Stimulated activated CD4-positive, alpha-beta T cell treated with anti-CD3 and anti-CD28 coated beads, Interleukin-4, amount 100 ng/mL, for 24 hours (primary cell): ENCODE measurements around the gene DBN1.

Experiments used
- DNase-seq: peaks from one replicate; pipeline ENCODE4 v3.0.0-alpha.2; 2020

DBN1 gene

DNA sequence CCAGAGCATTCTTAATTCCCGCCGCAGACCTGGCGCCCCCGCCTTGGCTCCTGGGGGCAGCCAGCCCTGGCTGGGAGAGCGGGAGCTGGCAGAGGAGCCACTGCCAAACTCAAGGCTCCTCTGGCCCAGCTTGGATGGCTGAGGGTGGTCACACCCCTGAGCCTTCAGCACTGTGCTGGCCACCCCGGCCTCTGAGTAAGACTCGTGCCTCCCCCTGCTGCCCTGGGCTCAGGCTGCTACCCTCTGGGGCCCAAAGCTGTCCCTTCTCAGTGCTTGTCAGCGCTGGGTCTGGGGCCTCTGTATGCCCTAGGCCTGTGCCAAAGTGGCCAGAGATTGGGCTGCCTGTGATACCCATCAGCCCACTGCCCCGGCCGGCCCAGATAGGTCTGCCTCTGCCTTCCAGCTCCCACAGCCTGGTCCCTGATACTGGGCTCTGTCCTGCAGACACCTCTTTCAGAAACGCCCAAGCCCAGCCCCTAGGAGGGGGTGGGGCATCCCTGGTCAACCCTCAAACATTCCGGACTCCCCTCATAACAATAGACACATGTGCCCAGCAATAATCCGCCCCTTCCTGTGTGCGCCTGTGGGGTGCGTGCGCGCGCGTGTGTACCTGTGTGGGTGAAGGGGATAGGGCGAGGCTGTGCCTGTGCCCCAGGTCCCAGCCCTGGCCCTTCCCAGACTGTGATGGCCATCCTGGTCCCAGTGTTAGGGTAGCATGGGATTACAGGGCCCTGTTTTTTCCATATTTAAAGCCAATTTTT lies 31.2 kb downstream of the DBN1 start:
- no peak for DNase-seq

DNA sequence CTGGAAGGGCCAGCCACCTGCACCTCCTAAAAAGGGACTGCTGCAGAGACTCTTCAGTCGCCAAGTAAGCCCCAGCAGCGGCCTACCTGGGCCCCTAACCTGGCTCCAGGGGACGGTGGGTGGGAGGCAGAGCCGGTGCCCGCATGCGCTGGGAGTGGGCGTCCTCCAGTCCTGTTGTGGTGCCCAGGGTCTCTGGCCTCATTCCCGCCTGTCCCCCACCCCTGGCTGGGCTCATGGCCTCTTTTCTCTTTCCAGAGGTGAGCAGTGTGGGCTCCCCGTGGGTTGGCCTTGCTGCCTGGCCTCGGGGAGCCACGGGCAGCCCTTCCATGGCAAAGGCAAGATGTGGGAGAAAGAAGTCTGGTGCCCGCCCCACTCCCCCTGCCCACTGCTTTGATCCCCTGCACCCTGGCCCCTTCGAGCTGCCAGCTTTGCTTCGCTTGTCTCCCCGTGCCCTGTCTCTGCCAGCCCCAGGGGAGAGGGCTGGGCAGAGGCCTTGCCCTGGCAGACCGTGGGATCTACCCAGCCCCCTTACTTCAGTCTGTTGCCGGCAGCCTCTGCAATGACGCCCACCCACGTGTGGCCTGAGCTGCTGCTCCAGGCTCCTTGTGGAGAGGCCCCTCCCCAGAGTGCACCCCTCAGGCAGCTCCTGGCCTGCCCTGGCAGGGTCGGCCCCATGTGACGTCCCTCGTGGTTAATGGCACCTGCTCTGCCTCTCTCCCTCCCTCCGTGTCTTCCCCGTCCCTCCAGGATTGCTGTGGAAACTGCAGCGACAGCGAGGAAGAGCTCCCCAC lies 32.2 kb downstream of the DBN1 start:
- no peak for DNase-seq

DNA sequence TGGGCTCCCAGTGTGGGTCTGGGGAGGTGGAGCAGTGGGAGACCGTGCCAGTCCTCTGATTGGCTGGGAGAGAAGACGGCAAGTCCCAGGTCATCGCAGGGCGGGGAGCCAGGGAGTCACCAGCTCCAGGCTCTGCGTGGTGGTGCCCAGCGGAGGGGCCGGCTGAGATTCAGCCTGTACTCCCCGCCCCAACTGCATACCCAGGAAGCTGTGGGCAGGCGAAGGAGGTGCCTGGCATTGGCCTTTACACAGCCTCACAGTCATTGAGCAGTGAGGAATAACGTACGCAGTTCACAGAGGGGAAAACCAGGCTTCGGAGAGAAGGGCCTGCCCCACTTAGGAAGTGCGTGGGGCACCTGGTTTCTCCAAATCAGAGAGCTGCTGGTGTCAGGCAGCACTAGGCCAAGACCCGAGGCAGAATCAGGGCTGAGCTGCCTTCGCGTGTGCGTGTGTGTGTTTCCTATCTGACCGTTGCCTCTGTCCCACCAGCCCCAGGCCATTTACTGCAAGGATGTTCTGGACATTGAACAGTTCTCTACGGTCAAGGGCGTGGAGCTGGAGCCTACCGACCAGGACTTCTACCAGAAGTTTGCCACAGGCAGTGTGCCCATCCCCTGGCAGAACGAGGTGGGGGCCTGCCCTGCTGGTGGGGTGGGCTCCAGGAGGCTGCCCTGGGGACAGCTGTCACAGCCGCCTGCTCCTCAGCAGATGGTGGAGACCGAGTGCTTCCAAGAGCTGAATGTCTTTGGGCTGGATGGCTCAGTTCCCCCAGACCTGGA lies 33.0 kb downstream of the DBN1 start:
- DNase-seq = peak; percentile 65

DNA sequence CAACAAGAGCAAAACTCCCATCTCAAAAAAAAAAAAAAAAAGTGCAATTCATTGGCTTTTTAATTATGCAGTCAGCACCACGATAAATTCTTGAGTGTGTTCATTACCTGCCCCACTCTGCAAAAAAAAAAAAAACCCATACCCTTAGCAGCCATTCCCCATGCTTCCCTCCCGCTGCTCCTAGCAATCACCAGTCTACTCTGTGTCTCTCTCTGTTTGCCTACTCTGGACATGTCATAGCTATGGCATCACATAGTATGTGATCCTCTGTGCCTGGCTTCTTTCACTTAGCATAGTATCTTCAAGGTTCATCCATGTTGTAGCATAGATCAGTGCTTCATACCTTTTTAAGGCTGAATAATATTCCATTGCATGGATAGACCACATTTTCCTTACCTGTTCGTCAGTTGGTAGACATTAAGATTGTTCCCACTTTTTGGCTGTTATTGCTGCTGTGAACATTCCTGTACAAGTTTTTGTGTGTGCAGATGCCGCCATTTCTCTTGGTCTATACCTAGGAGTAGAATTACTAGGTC lies 33.8 kb downstream of the DBN1 start:
- DNase-seq = no peak

DNA sequence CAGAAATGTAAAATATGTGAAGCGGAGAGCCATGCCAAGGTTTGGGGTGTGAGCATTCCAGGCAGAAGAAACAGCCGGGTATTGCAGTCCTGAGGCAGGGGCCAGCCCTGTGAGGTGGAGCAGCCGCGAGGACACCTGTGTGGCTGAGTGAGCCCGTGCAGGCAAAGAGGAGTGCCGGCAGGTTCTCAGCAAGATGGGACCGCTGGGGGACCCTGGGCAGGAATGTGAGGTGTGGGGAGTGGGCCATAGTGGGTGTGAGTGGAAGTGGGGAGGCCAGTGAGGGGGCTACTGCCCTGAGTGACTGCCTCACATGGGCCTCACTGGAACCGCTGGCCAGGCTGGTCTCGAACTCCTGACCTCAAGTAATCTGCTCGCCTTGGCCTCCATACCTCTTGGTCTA lies 35.0 kb downstream of the DBN1 start:
- no peak for DNase-seq

DNA sequence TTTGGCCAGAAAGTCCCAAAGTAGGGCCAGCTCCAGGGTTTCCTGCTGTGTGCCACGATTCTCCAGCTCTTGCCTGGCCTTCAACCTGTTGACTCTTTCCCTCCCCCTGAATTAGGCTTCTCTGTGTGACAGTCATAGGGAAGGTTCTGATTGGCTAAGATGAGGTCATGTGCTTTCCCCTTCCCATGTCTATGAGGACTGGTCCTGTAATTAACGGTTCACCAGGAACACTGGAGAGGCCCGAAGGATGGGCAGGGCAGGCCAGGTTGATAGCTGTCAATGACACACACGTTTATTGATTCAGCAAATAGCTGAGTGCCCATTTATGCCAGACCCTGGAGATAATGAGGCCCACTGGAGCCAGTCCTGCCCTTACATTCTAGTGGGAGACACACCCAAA lies 35.8 kb downstream of the DBN1 start:
- DNase-seq = no peak

DNA sequence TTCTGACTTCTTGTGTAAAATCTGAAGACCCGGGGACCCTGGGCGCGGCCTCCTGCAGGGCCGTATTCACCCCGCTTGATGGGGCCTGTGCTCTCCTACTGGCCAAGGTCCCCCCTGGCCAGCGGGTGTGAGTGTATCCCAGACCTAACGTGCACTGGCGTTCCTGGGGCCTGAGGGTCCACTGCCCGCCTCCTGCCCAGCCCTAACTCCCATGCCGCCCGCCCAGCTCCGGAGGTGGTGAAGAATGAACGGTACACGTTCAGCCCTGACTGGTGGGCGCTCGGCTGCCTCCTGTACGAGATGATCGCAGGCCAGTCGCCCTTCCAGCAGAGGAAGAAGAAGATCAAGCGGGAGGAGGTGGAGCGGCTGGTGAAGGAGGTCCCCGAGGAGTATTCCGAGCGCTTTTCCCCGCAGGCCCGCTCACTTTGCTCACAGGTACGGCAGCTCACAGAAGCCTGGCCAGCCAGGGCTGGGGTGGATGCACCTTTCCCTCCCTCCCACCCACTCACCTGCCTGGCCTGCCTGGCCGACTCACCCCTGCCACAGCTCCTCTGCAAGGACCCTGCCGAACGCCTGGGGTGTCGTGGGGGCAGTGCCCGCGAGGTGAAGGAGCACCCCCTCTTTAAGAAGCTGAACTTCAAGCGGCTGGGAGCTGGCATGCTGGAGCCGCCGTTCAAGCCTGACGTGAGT lies 37.4 kb downstream of the DBN1 start:
- no peak for DNase-seq

DNA sequence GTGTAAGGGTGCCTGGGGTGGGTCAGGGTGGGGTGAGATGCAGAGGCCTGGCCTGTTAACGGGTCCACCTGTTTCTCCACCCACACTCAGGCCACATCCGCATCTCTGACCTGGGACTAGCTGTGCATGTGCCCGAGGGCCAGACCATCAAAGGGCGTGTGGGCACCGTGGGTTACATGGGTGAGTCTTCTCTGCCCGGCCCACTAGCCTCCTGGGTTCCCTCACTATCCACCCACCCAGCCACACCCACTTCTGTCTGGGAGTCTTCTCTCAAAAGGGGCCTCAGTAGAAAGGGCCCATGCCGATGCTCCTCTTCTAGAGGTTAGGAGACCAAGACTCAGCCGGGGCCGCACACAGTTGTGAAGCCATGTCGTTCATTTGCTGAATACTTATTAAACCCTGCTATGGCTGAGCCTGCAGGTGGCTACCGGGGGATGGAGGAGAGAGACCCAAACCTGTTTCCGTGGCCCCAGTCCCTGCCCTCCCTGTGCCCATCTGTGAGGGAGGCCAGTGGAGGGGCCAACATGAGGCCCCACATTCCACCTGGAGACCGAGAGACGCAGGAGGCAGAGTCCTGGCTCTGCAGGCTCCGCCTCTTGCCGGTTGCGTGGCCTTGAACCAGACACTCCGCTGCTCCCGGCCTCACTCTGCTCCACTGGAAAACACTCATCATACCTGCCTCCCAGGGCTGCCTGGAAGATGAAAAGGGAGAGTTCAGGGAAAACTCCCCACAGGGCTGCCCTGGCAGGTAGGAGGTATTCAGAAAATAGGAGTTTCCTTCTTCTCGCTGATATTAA lies 38.3 kb downstream of the DBN1 start:
- no peak for DNase-seq

DNA sequence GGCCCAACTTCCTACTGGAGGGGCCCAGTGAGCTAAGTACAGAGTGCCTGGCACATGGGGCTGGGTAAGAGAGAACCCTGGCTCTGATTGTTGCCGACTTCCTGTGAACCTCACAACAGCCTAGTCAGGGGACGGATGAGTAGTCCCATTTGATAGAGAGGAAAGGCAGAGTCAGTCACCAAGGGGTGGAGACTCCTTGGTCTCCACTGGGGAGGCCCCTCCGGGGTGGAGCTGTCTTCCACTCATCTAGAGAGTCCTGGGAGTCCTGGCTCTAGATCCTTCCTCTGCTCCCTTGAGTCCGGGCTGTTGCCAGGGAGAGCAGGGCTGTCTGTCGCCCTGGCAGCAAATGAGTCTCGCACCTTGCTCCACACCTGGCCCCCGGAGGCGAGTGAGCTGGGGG lies 39.0 kb downstream of the DBN1 start:
- DNase-seq = peak; percentile 74

DNA sequence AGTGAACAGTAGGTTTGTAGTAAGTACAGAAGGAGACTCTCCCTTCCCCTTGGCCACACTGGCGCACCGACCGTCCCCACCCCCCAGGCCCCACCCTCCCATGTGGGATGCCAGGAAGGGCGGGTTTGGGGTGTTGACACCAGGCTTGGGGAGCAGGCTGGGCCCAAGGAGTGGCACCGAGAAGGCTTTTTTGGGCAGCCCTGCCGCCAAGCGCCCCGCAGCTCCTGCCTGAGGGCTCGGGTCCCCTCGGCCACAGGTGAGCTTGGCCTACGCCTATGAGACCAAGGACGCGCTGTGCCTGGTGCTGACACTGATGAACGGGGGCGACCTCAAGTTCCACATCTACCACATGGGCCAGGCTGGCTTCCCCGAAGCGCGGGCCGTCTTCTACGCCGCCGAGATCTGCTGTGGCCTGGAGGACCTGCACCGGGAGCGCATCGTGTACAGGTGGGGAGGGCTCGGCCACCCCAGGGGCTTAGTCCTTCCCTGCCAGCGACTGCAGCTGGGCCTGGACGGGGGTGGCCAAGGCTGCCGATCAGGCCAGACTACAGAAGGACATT lies 39.7 kb downstream of the DBN1 start:
- no peak for DNase-seq

DNA sequence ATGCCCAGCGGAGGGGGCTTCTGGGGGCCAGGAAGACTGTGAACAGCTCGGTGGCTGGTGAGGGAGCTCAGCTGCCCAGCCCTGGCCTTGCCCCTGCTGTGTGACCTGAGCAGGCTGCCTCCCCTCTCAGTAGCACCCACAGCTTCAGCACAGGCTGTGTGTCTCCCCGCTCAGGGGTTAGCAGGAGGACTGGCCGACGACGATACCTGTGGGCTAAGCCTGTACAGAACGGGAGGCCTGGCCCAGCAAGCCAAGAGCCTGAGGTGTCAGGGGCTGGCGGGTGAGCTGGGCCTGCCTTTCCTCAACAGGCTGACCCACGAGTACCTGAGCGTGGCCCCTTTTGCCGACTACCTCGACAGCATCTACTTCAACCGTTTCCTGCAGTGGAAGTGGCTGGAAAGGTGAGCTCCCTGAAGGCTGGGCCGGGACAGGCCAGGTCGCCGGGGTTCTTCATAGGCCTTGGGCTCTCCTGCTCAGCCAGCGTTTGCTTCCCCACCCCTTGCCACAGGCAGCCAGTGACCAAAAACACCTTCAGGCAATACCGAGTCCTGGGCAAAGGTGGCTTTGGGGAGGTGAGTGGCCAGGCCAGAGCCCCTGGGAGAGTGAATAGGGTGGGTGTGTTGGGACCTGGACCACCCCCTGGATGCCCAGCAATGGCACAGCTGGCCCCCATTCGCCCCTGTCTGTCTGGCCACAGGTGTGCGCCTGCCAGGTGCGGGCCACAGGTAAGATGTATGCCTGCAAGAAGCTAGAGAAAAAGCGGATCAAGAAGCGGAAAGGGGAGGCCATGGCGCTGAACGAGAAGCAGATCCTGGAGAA lies 40.4 kb downstream of the DBN1 start:
- DNase-seq = no peak

DNA sequence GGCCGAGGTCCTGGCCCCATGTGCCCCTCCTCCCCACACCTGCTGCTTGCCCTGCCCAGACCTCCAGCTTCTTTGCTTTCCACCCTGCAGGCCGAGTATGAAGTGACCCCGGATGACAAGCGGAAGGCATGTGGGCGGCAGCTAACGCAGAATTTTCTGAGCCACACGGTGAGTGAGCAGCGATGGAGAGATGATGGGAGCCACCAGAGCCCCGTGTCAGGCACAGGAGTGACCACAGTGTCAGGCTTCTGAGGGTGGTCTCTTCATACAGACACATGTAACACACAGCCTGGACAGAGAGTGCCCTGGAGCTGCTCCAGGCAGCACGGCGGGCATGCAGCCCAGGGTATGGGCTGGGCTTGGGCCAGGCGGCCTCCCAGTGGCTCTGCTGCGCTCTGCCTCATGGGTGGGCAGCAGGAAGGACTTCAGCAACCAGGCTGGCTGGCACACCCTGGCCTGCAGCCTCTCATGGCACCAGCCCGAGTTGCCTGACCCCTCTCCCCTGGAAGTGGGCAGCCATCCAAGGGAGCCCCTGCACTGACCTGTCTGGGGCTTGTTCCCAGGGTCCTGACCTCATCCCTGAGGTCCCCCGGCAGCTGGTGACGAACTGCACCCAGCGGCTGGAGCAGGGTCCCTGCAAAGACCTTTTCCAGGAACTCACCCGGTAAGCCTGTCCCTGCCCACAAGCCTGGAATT lies 41.1 kb downstream of the DBN1 start:
- peak; percentile 72 for DNase-seq

DNA sequence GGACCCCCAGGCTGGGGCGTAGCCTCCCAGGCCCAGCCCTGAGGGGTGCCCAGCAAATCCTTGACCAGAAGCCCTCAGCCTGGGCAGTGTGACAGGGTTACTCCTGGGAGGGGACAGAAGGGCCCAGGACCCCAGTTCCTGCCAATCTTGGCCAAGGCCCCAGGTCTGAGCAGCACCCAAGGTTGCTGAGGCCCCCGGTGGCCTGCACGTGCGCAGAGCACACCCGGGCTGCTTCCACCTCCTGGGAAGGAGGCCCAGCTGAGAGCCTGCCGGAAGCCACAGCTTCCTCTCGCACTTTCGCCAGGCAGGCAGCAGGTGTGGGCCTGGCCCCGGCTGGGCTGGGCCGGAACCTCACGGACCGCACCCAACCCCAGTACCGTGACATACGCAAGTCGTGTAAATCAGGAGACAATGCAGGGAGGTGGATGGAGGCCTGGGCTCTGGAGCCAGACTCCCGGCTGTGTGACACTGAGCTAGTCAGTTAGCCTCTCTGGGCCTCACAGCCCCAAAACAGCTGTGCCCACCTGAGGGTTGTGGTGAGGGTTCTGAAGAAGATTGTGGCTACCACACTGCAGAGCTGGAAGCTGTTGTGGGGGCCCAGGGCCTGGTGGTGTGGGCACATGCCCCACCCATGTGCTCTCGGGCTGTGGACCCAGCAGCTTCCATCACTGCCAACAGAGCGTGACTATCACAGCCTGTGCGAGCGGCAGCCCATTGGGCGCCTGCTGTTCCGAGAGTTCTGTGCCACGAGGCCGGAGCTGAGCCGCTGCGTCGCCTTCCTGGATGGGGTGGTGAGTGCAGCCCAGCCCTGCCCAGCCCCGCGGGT lies 41.9 kb downstream of the DBN1 start:
- DNase-seq = peak; percentile 75

DNA sequence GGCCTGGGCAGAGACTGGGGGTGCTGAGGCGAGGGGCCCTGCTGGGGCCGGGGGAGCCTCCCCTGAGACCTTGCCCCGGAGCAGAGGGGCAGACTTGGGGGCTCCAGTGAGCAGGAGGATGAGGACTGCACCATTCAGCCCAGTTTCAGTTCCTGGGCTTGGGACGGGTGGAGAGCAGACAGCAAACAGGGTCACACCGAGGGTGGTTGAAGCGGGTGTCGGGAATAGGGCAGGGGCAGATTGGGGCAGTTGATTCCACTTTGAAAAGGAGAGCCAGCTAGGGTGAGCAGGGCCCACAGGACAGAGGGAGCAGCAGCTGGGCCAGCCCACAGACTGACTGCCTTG lies 42.5 kb downstream of the DBN1 start:
- no peak for DNase-seq

DNA sequence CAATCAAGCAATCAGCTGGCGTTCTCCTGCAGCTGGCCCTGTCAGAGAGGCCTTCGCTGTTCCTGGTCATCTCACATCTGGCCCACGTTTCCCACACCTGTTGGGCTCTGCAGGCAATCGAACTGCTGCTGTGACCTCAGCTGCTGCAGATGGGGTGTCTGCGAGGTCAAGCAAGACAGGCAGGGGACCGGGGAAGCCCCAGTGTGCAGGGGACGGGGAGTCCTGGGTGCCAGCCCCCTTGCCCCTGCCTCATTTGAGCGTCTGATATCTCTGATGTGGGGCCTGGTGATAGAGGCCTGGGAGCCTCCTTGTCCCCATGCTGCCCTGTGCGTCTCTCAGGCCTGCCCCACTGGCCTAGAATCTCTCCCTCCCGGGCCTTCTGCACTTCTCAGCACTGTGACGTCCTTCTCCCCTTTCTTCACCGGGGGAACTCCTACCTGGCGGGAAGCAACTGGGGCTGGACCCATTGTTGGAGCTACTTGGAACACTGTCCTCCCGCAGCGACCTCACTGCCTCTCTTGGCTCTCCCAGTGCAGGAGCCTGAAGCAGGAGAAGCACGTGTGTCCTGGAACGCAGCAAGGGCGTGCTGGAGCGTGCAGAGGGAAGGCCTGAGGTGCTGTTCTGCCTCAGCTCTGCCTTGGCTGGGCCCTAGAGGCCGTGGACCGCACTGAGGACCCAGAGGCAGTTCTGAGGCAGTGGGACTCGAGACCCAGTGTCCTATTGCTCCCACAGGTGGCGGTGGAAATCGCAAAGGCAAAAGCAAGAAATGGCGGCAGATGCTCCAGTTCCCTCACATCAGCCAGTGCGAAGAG lies 43.1 kb downstream of the DBN1 start:
- no peak for DNase-seq

DNA sequence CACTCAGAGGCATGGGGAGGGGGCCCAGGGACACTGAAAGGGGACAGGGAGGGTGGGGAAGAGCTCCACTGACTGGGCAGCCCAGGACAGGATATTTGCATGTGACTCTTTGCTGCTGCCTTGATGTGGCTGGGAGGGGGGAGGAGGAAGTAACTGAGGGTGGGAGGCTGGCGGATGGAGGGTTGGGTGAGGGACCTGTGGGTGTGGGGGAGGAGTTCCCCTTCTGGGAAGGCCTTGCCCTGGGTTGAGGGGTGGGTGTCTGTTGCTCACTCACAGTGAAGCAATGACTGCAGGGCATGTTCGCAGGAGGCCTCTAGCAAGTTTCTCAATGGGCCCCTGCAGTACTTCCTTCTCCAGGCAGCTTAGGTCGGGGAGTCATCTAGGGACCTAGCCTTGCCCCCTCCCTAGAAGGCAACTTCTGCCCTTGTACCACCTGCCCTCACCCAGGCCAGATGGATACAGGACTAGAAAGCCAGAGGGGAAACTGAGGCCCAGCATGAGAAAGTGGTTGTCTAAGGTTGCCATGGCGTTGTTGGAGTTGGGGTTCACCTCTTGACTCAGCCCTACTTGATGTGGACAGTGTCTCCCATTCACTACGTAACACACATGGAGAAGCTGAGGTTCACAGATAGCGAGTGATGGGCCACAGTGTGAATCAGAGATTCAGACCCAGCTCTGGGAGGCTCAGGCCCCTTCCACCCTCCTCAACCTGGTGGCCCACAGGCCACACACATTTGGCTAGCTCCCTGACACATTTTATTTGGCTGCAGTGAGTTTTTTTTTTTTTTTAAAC lies 44.0 kb downstream of the DBN1 start:
- DNase-seq = peak; percentile 89

DNA sequence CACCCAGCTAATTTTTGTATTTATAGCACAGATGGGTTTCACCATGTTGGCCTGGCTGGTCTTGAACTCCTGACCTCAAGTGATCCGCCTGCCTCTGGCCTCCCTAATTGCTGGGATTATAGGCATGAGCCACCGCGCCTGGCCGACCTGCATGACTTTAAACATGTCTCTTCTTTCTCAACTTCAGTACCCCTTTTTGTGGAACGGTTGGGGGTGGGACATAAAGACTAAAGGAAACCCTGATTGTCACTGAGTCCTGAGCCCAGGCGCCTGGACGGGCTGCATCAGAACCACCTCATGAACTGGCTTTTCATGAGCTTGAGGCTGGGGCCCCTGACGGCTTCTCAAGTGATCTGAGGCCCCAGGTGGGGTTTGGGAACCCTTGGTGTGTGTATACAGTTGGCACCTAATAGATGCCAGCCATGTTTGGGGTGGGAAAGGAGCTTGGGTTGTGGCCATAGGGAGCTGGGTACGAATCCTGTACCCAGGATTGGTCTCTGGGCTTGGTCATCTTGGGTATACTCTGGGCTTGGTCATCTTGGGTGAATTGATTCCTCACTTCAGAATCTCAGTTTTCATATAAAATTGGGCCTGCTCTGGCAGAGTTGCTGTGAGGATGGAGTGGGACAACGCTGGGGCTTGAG lies 44.7 kb downstream of the DBN1 start:
- DNase-seq = no peak
